RPMI8226 (cell line): Measurements from ENCODE around the gene ITGA5.

Source experiments
- DNase-seq: peaks from one replicate; pipeline ENCODE4 v3.0.0-alpha.2; 2015

Gene ITGA5

DNA sequence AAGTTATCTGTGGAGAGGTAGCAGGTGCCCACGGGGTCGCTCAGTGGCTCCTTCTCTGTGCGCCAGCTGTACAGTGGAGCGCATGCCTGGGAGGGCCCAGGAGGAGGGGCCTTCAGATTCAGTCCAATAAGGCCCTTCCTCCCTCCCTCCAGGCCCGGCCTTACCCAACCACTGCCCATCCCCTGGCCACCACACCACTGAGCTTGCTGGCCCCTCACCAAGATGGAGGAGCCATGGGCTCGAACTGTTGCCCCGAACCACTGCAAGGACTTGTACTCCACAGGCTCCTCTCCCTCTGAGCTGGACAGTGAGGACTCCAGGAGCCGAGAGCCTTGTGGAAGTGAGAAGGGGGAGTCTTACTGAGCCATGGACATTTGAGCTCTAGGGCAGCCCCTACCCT is 9.8 kb downstream of the ITGA5 start:
- no peak for DNase-seq

DNA sequence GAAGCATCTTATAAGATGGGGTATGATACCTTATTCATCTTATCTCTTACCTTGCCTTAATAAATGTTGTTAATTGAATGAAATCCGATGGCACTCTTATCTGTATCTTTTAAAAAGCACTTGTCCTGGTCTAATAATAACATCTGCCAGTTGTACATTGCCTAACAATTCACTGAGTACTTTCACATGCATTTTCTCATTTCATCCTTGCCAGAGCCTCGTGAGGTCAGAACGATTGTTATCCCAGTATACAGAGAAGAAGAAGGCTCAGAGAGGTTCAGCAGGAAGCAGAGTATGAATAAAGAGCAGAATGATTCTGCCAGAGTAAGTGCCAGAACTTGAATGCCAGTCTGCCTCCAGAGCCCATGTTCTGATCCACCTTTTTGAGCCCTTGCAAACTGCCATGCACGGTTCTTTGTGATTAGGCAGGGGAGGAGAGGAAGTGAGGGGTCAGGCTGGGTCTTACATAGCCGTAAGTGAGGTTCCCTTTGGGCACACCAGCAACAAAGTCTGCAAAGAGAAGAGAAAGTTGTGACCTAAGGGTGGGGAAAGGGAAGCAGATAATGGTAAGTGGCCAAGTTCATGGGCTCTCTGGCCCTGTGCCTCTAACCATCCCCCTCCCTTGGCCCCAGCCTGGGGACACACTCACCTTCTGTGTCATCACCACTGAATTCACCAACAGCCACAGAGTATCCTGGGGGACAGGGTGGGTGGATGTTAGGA is 11.7 kb downstream of the ITGA5 start:
- DNase-seq = no peak

DNA sequence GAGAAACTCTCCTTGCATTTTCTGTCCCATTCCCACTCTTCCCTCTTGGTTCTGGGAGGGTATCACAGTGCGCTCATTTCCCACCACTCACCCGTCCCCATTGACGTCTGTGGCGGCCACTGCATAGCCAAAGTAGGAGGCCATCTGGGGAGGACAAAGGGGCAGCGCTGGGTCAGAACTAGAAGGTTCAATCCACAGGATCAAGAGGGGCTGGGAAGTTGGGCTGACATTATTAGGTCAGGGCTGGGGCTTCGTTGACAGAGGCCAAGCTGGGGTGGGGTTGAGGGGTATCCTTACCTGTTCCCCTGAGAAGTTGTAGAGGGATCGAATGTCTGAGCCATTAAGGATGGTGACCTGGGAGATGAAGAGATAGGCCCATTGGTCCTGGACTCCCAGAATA is 13.5 kb downstream of the ITGA5 start:
- DNase-seq = no peak

DNA sequence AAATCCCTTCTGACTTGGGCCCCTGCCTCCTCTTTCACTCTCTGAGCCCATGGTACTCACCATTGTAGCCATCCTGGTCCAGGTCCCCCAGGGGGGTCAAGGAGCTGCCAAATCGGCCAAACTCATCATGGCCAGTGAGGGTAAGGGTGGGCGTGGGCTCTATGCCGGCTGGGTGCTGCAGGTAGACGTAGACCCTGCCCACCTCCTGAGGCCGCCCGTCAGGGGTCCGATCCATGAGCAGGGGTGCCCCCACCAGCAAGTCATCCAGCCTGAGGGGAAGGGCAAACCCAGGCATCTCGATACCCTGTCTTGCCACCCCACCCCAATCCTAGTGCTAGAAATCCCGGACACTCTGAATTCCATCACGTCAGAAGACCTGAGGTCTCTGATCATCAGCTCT is 14.0 kb downstream of the ITGA5 start:
- DNase-seq = no peak

DNA sequence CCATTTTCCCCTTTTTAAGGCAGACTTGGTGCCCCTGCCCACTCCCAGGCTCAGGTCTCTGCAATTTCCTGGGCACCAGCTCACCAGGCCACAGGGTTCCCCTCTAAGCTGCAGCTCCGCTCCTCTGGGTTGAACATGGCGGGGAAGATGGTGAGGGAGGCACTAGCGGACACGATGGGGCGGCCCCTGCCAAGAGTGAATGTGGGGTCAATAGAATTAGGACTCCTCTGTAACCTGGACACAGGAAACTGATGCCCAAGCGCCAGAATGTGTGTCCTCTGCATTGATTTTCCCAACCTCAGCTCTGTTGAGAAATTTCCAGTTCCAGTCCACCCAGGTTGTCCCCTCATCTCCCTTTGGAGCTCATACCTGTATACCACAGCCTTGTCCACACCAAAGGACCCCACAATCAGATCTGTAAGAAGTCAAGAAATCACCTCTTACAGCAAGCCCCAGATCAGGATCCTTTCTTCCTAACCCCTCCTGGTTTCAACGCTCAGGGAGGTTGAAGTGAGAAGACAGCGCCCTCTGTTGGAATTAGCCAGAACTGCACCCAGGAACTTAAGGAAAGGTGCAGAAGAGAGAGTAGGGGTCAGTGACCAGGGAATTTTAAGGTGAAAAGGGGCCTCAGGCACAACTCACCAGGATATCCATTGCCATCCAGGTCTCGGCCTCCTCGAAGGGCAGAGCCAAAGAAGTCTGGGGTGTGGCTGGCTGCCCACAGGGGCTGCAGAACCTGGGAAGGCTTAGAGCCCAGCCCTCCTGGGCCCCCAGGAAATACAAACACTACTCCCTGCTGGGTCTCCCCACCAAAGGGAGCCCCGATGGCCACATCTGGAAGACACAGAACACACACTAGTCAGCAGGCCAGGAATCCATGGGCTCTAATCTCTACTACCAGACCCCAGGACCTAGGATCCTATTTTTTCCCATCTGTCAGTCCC is 14.7 kb downstream of the ITGA5 start:
- peak; percentile 70 for DNase-seq

DNA sequence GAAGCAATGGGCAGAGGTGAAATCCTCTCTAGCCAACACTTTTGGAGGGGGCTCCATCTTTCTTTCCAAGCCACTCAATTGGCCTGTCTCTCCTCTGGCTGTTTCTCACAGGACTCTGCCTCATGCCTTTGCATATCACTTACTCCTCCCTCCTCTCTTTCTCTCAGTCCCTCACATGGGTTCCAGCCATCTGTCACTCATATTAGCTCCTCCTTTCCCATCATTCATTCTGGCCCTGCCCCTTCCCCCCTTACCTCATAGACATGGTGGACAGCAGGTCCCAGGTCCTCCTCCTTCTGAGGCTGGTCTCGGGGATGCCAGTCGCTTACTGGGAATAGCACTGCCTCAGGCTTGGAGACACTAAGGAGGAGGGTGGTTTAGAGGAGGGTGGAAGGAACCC is 17.9 kb downstream of the ITGA5 start:
- DNase-seq = no peak

DNA sequence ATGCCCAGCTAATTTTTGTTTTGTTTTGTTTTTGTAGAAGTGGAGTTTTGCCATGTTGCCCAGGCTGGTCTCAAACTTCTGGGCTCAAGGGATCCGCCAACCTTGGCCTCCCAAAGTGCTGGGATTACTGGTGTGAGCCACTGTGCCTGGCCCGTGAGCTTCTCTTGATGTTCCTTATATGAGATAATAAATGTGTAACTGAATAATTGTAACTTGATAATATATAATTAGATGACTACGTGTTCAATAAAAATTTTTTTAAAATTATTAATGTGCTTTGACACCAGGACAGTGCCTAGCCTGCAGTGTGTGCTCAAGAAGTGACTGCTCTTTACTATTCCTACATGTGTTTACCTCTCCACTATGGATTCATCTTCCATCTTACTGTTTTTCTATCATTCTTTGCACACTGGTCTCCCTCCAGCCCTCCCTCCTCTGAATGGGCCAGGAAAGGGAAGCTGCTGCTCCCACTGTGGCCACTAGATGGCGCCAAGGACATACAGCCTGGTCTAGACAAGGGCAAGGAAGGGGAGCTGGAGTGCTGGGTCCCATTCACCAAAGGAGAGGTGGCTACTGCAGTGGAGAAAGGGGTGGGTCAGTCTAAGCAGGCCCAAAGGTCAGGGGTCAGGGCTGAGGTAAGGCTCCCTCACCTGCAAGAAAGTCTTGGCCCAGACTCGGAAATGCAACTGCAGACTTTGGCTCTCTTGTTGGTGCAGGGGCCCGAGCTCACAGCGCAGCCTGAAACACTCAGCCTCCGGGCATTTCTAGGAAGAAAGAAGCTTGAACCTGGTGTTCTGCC is 19.9 kb downstream of the ITGA5 start:
- peak; percentile 80 for DNase-seq

DNA sequence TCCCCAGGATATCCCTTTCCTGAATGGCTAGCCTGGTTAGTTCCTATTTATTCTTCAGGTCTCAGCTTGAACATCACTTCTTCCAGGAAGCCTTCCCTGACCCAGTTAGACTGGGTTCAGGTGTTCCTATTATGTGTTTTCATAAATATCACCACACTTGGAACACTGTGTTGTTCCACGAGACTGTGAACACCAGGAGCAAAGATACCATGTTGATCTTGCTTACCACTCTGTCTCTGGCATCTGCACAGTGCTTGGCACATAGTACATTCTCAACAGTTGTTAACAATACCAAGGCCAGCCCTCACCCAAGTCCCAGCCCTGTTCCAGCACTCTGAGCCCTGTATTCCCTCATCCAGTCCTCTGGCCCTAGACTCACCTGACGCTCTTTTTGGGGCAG is 20.8 kb downstream of the ITGA5 start:
- no peak for DNase-seq

DNA sequence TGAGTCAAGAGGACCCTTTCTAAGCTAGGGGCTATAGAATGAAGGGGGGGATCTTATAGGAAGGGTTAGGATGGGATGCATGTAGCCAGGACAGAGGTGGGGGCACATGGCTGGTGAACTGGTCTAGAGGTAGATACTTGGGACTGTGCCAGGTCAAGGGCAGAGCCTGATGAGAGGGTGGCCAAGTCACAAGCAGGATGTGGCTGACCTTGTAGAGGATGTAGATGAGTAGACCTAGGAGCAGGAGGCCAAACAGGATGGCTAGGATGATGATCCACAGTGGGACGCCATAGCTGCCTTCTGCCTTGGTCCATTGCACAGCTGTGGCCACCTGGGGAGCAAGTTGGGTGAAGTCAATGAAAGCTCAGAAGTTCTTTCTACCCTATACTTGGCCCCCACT is 21.9 kb downstream of the ITGA5 start:
- DNase-seq = no peak

DNA sequence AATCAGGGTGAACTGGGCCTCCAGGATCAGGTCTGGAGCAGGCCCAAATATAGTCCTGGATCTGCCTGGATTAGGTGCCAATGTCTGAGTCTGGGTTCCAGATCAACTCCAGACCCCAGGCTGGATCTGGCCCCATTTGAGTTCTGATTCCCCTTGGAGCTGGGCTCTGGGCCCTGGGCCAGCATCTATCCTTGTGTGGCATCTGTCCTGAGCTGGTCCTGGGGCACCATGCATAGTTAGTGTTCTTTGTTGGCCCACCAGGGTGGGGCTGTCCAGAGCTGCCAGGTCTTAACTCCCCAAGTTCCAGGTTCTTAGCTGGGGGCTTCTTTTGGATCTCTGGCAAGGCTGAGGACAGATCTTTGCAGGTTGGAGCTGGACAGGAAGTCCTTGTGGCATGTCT is 23.5 kb downstream of the ITGA5 start:
- DNase-seq = no peak

DNA sequence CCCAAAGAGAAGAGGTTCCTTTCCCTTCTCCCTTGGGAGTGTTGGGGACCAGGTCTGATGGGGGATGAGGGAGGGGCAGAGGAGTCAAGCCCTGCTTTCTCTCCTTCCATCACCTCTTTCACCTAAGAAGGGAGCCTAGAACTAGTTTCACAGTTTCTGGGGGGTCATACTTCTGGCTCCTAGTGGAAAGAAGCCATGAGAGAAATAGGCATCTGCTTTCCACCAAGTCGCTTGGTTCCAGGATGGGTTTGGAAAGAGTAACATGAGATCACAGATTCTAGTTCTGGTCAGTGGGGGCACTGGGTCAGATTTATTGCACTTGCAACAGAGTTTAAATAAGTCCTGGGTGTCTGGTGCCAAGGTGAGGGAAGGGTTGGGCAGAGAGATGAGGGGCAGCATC is 24.1 kb downstream of the ITGA5 start:
- DNase-seq = no peak

DNA sequence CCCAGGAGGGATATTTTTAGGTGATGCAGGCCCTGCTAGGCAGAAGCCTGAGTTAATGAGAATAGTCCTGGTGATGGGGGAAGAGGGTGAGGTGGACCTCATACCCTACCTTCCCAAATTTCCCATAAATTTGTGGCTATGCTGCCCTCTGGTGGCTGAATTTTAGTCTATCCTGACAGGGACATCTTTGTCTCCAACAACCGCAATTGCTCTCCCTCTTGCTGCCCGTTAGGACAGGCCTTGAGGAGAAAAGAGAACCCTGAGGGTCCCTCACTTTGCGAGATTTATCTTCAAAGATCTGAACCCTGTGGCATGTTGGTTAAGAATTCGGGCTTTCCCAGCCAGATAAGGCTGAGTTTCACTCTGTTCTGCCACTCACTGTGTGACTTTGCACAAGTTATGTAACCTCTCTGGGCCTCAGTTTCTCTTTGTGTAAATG is 24.8 kb downstream of the ITGA5 start:
- peak; percentile 79 for DNase-seq

DNA sequence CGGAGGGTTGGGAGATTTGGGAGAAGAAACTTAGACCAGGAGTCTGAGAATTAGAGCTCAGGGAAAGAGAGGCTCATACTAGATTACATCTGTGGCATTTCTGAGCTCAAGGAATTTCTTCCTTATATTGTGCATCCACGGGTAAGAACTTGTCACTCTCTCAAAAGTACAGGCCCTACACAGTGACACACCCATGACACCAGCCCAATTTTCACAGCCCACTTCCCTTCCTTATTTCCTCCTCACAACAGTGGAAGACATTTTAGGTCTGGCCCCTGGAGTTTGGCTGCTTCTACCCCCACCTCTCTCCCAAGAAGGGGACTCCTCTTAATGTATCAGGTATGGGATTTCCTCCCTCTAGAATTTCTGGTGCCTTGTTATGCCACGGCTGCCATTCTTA is 25.3 kb downstream of the ITGA5 start:
- DNase-seq = no peak

DNA sequence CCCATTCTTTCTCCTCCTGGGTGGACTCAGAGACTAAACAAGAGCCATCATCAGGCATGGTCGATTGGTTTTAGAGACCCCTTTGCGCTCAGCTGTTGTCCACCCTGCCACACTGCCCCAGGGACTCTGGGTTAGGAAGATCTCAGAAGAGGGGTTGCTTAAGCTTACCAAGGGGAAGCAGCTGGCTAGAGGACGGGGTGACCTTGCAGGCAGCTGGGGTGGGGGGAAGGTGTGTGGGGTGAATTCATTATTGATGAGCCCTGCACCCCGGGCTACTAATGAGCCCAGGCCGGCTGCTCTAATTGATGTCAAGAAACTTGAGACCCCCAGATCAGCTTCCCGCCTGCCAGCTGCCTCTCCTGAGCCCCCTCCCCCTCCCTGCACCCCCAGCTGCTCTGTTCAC is 25.9 kb downstream of the ITGA5 start:
- no peak for DNase-seq

DNA sequence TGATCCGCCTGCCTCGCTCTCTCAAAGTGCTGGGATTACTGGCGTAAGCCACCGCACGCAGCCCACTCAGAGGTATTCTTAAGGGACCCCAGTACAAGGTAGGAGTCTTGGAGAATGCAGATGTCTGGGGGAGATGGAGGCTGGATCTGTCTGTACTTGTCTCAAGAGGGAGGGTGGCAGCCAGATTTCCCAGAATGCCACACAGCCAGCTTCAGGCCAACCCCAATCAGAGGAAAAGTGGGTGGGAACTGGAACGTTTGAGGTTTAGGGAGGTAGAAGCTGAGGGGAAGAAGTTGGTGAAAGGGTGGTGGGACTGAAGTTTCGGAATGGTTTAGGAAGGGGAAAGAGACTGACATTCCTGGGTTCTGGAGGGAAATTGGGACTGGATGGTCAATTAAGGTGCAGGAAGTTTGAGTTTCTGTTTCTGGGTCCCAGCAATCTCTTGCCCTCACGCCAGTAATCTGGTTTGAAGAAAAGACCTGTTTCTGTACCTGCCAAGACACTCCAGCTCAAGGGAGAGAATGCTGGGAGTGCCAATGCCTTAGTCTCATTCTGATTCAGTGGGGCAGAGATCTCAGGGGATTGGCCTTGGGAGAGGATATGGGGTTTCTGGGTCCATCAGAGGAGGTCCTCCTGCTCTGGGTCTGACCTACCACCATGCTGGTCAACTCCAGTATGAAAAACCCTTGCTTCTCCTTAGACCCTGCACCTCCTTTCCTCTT is 26.4 kb downstream of the ITGA5 start:
- no peak for DNase-seq

DNA sequence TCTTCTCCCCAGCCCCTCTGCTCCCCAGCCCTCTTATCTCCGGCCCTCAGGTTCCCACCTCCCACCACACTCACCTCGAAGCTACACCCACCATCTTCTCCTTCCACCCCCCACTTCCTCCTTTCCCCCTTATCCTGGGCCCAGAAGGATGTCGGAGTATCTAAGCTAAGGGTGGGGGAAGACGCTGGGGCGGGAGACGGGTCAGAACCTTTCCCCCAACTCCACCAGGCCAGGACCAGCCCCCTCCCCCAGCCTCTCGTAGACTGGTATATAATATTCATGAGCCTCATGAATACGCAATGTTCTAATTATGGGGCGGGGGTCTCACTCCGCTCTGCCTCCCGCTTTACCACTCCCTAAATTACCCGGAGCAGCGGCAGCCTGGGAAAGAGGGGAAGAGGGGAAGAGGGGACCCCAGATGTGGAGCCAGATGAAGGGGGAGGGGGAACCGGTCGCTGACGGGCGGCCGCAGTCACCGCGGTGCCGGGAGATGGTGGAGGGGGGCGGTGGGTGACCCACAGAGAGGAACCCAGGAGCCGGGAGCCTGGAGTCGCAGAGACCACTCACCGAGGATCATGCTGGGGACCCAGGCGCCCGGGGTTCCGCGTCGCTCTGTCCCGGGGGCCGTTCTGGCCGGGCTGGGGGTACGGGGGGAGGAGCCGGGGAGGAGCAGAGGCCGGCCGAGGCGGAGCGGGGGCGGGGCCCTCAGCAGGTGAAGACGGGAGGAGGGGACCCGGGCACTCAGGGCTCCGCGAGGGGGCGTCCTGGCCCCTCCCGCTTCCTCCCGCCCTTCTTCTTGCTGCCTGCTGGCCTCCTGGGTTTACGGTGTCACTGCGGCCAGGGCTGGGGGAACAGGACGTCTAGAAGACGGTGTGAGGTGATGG is 28.2 kb downstream of the ITGA5 start:
- DNase-seq = peak; percentile 88

DNA sequence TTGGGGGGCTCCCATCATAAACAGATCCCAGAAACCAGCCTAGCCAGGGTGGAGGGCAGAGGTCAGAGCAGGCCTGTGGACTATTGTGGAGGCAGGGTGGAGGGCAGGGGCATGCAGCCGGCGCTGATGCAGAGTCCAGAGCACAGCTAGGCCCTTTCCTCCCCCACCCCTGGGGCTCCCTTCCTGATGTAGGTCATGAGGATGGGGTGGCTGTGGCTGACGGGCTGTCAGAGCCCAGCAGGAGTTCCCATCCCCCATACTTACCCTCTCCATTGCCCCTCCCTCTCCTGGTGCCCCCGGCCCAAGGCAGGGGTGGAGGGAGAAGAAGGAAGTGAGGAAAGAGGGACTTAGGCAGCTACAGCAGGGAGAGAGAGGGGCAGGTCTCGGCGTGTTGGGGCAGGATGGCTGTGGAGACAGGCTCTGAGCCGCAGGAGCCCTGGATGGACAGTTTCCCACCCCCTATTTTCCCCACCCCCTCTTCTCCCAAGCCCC is 28.8 kb downstream of the ITGA5 start:
- no peak for DNase-seq

DNA sequence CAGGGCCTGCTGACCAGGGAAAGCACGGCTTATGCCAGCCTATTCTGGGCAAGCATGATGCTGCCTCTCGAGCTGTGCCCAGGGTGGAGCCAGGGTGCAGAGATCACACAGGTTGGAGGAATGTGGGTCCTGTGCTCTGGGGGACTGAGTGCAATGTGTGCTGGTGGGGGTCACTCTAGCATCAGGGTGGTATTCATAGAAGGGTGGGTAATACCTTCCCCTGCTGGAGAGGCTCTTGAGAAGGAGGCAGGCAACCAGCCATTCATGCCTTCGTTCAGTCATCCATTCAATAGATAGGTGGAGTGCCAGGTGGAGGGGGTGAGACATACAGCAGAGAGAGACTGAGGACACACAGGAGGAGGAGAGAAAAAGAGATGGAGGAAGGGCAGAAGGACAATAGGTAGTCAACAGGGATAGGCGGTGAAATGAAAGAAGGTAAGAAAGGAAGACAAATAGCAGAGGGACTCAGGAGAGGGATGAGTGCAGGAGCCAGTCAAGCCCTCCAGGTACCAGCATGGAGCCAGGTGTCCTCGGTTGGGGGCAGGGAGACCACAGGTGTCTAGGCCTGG is 29.4 kb downstream of the ITGA5 start:
- DNase-seq = no peak

DNA sequence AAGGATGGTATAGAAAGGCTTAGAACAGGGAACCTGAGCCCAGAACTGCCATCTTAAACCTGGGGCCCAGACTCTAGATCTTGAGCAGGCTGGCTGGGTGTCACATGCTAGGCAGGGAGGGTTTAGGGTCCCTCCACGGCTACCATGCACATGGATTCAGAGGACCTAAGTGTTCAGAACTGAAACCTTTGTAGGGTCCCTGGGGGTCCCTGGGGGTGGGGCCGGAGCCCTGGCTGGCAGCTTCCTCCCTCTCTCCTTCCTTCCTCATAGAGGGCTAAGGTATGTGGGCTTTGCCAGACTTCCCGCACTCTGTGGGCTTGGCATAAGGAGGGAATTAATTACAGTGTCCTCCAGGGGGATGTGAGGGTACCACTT is 29.9 kb downstream of the ITGA5 start:
- no peak for DNase-seq

DNA sequence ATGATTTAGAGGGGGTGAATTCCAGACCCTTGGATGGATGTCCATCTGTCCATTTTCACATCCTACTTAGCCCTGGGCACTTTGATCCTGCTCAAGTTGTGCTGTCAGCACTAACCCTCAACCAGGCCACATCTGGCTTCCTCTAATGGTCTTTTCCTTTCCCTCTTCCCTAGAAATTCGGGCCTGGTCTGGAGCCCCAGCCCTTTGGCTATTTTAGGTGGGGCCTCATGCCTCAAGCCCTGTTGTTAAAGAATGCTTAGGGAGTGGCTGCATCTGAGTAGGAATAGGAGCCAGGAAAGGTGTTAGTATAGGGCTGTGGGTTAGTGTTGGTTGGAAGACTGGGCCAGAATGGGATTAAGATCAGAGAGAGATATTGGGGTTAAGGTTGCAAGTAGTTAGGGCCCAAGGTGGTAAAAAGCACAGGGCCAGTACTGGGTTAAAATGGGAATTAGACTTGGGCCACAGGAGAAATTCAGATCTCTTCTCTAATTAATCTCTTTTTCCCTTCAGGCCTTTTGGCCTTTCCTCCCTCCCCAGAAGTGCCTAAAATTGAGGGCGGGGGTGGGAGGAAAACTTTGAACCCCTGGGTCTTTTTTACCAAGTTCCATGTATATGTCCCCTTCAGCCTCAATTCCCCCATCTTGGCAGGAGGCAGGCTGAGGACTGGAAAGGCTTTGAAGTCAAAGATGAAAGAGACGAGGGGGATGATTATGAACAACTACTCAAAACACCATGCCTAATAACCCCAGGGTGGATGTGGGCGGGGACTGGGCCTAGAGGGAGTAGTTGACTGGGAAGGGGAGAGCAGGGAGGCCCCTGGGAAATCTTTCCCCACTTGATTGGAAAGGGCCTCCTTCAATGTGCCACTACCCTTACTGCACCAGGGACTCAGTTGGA is 30.6 kb downstream of the ITGA5 start:
- no peak for DNase-seq
